ENCODE measurements around the gene CYP21A2.
"Not testable (repeated sequence)": the region's sequence is repeated elsewhere in the genome, so short reads cannot be mapped to it uniquely, and the experiment has no call there.

The CYP21A2 gene

DNA sequence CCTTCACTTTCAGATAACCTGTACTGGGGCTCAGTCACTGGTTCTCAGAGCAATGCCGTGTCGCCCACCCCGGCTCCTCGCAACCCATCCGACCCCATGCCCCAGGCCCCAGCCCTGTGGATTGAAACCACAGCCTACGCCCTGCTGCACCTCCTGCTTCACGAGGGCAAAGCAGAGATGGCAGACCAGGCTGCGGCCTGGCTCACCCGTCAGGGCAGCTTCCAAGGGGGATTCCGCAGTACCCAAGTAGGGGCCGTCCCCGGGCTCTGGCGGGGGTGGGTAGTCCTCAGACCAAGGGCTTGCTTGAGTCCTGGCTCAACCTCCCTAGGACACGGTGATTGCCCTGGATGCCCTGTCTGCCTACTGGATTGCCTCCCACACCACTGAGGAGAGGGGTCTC, 8.7 kb upstream of the CYP21A2 start:
- DNase-seq (ENCODE audit: low read depth in 3 of 3) = not testable (repeated sequence)

DNA sequence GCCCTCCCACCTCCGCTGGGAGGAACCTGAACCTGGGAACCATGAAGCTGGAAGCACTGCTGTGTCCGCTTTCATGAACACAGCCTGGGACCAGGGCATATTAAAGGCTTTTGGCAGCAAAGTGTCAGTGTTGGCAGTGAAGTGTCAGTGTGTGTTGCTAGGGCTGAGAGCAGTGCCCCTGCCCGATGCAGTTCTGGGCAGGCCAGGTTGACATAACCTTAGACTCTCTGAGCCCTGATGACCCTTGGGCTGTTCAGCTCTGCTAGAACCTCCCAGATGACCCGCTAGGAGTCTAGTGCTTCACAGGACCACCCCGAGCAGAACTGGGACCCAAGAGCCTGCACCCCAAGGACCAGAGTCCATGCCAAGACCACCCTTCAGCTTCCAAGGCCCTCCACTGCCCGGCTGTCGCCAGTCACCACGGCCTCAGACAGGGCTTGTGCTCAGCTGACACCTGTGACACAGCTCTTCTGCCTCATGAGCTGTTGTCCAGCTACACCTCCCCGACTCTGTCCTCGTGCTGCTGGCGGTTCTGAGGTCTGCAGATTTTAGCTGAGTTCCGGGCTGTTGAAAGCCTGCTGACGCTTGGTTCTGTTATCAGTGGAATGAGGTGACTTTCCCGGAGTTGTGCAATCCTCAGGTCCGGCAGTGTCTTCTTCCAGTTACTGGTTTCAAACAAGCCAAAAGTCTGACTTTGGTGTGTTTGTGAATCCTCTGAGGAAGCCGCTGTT, 2.8 kb upstream of the CYP21A2 start:
- not testable (repeated sequence) for DNase-seq (ENCODE audit: low read depth in 3 of 3)

DNA sequence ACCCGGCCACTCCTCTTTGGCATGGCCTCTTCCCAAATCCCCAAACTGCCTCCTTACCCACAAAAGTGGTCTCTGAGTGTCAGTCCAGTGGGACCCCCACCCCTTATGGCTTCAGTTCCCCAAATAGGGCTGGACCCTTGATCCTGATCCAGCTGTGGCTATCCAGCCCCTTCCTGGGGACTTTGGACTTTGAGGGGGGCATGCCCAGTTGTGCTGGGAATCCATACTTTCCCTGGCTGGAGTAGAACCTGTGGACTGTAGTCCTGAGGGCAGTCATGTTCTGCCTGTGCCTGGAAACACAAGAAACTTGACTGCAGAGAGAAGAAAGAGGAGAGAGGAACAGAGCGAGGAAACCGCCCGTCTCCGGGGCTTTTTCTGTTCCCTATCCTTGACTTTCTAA, 1.1 kb upstream of the CYP21A2 start:
- not testable (repeated sequence) for DNase-seq (ENCODE audit: low read depth in 3 of 3)

DNA sequence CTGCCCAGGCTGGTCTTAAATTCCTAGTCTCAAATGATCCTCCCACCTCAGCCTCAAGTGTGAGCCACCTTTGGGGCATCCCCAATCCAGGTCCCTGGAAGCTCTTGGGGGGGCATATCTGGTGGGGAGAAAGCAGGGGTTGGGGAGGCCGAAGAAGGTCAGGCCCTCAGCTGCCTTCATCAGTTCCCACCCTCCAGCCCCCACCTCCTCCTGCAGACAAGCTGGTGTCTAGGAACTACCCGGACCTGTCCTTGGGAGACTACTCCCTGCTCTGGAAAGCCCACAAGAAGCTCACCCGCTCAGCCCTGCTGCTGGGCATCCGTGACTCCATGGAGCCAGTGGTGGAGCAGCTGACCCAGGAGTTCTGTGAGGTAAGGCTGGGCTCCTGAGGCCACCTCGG, 663 bp downstream of the CYP21A2 start:
- DNase-seq (ENCODE audit: low read depth in 3 of 3) = not testable (repeated sequence)

DNA sequence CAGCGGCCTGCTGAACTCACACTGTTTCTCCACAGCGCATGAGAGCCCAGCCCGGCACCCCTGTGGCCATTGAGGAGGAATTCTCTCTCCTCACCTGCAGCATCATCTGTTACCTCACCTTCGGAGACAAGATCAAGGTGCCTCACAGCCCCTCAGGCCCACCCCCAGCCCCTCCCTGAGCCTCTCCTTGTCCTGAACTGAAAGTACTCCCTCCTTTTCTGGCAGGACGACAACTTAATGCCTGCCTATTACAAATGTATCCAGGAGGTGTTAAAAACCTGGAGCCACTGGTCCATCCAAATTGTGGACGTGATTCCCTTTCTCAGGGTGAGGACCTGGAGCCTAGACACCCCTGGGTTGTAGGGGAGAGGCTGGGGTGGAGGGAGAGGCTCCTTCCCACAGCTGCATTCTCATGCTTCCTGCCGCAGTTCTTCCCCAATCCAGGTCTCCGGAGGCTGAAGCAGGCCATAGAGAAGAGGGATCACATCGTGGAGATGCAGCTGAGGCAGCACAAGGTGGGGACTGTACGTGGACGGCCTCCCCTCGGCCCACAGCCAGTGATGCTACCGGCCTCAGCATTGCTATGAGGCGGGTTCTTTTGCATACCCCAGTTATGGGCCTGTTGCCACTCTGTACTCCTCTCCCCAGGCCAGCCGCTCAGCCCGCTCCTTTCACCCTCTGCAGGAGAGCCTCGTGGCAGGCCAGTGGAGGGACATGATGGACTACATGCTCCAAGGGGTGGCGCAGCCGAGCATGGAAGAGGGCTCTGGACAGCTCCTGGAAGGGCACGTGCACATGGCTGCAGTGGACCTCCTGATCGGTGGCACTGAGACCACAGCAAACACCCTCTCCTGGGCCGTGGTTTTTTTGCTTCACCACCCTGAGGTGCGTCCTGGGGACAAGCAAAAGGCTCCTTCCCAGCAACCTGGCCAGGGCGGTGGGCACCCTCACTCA, 1.4 kb downstream of the CYP21A2 start:
- not testable (repeated sequence) for DNase-seq (ENCODE audit: low read depth in 3 of 3)

DNA sequence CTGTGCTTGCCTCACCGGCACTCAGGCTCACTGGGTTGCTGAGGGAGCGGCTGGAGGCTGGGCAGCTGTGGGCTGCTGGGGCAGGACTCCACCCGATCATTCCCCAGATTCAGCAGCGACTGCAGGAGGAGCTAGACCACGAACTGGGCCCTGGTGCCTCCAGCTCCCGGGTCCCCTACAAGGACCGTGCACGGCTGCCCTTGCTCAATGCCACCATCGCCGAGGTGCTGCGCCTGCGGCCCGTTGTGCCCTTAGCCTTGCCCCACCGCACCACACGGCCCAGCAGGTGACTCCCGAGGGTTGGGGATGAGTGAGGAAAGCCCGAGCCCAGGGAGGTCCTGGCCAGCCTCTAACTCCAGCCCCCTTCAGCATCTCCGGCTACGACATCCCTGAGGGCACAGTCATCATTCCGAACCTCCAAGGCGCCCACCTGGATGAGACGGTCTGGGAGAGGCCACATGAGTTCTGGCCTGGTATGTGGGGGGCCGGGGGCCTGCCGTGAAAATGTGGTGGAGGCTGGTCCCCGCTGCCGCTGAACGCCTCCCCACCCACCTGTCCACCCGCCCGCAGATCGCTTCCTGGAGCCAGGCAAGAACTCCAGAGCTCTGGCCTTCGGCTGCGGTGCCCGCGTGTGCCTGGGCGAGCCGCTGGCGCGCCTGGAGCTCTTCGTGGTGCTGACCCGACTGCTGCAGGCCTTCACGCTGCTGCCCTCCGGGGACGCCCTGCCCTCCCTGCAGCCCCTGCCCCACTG, 2.3 kb downstream of the CYP21A2 start:
- DNase-seq (ENCODE audit: low read depth in 3 of 3) = not testable (repeated sequence)

DNA sequence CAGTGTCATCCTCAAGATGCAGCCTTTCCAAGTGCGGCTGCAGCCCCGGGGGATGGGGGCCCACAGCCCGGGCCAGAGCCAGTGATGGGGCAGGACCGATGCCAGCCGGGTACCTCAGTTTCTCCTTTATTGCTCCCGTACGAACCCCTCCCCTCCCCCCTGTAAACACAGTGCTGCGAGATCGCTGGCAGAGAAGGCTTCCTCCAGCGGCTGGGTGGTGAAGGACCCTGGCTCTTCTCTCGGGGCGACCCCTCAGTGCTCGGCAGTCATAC, 2.8 kb downstream of the CYP21A2 start:
- DNase-seq (ENCODE audit: low read depth in 3 of 3) = not testable (repeated sequence)

DNA sequence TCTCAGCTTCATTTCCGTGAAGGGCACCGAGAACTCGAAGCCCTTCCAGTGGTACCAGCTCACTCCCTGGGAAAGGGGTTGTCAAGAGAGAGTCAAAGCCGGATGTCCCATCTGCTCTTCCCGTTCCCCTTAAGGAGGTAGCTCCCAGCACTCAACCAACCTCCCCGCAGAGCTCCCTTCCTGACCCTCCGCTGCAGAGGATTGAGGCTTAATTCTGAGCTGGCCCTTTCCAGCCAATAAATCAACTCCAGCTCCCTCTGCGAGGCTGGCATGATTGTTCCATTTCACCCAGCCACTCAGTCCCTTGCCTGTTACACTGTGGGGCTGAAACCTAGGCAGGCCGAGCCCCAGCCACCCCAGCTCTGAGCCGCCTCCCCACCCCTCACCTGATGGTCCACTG, 3.2 kb downstream of the CYP21A2 start:
- DNase-seq (ENCODE audit: low read depth in 3 of 3) = not testable (repeated sequence)

DNA sequence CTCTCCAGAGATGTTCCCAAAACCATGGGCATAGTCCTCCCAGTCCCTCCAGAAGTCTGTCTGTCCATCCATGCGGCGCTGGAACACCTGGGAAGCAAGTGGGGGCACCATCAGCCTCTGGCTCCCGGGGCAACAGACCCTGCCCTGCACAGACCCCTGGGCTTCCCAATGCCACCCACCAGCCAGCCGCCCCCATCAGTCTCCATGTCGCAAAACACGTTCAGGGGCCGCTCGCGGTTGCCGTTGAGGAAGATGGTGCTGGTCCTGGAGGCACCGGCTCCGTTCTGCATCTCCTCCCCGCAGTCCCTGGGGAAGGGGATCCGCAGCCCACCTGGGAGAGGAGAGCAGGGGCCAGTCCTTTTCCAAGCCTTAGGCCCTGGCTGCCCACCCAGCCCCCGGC, 4.1 kb downstream of the CYP21A2 start:
- DNase-seq (ENCODE audit: low read depth in 3 of 3) = not testable (repeated sequence)

DNA sequence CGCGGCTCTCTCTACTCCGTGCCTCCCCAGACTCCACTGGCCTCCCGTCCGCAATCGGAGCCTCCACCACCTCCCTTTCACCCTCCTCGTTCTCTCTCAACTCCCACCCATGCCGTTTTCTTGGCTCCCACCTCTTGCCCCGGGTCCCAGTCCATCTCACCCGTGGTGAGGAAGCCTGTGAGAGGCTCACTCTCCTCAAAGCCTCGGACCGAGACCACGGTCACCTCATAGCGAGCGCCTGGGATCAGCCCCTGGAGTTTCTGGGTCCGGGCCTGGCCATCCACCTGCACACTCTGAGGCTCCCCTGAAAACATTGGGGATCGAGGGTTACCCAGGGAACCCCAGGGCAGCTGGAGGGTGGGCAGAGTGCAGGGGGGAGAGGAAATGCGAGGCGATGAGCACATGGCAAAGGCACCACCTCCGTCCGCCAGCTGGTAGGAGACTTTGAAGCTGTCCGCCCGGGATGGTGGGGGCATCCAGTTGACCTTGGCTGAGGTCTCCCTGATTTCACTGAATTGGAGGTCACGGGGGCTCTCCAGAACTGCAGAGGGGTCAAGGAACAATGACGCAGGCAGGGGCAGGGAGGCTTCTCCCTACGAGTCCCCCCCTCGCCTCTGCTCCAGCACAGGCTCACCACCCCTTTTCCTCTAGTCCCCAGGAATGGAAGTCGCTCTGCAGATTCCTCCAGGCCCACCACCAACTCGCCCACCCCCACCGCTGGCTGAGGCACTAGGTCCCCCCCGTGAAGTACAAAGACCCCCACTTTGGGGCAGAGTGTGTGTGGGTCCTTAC, 5.6 kb downstream of the CYP21A2 start:
- DNase-seq (ENCODE audit: low read depth in 3 of 3) = not testable (repeated sequence)

DNA sequence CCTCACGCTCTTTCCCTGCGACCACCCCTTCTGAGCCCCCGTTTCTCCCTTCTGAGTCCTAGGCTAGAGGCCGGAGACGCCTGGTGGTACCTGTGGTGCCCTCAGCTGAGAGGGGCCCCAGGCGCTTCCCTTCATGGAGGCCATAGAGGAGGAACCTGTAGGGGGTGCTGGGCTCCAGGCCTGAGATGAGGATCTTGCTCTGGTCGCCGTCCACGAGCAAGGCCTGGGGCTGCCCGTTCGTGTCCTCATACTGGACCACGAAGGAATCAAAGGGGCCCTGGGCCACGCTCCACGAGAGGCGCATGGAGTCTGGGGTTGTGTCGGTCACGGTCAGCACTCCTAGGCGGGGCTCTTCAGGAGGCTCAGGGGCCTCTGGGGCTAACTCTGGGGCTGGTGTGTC, 6.7 kb downstream of the CYP21A2 start:
- DNase-seq (ENCODE audit: low read depth in 3 of 3) = not testable (repeated sequence)

DNA sequence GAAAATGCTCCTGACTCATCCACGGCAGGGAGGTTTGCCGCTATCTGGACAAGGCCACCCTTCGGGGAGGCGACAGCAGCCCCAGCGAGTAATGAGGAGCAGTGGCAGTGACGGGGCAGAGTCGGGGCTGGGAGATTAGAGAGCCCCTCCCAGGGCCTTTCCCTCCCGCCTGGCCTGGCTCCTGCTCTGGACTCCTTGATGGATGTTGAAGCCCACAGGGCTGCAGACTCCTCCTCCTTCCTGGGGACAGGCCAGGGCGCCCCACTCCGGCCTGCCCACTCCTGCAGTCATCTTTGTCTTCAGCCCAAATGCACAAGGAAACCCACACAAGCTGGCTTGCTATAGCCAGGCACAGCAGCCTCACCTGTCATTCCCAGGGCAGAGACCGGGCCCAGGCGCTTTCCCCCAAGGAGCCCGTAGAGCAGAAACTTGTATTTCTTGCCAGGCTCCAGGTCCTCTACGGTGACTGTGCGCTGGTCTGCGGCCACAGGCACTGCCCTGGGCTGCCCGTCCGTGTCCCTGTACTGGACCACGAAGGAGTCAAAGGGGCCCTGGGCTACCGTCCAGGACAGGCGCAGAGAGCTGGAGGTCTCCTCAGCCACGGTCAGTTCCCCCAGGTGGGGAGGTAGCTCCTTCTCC, 7.7 kb downstream of the CYP21A2 start:
- no peak for DNase-seq (ENCODE audit: low read depth in 3 of 3)

DNA sequence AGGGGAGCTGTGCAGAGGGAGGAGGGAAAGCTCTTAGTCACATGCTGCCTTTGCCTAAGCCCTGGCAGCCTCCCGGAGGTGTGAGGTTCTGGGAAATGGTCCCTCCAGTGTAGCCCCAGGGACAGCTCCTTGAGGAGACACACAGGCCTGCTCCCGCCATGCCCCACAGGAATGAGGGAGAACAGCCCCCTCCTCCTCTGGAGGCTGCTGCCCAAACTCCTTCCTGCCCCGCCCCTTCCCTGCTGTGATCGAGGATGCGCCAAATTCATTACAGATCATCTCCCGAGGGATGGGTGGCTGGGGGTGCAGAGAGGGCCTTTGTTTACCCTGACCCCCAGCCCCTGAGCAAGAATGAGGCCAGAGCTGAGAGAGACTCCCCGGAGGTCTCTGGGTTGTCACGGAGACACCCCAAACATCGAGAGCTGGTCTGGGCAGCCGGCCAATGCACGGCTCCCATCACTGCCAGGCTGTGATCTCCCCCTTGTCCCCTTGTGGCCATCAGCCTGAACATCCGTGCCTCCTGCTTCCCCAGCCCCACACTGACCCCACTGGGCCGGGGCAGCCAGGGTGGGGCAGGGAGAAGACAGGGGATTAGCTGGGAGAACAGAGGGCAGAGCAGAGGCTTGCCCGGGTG, 8.4 kb downstream of the CYP21A2 start:
- no peak for DNase-seq (ENCODE audit: low read depth in 3 of 3)

DNA sequence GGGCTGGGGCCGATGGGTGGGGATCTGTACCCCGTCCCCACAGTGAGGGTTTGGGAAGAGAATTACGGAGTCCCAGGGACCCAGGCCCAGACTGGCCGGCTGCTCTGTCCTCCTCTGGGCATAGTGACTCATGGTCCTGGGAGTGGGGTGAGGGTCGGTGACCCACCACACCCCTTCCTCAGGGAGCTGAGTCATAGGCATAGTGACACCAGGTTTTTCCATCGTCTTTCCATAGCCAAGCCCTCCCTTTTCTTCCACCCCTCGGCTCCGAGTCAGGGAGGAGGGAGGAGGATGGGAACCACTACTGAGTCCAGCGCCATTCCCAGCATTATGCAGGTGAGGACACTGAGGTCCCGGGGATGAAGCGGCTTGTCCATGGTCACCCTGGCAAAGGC, 8.9 kb downstream of the CYP21A2 start:
- DNase-seq (ENCODE audit: low read depth in 3 of 3) = no peak

DNA sequence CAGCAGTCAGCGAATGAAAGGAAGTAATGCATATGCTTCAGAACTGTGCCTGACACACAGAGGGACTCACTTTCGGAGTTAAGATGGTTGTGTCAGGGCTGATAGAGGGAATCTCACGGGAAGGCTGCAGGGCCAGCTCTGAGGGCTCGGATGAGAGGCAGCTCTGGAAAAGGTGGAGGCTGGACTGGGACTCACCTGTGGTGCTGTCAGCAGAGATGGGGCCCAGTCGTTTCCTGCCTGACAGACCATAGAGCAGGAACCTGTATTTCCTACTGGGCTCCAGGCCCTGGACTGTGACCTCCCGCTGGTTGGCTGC, 9.3 kb downstream of the CYP21A2 start:
- DNase-seq (ENCODE audit: low read depth in 3 of 3) = no peak

DNA sequence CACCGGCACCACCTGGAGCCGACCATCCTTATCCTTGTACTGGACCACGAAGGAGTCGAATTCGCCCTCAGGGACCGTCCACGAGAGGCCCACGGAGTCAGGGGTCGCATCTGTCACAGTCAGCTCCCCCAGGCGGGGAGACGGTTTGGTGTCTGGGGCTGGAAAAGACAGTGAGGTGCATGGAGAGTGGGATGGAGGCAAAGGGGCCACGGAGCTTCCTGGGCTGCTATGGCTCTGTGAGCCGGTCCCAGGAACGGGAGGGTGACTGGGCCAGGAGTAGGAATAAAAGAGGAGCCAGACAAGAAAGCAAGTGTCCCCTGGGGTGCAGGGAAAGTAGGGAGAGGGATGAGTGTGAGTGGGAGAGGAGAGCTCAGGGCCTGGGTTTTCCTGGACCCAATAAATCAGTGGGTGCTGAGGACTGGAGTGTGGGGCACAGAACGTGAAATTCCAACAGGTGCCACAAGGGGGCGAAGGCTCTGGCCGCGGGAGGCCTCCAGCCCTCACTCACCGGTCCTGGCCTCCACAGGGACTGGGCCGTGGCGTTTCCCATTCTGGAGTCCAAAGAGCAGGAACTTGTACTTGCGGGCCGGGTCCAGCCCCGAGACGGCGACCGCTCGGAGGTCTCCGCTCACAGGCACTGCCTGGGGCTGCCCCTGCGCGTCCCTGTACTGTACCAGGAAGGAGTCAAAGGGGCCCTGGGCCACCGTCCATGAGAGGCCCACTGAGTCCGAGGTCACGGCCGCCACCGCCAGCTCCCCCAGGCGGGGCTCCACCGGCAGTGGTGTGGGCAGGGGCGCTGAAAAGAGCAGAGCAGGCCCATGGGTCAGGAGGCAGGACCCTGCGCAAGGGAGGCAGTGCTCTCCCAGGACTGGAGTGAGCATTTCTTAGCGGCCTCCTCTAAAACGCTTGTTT, 9.9 kb downstream of the CYP21A2 start:
- DNase-seq (ENCODE audit: low read depth in 3 of 3) = peak; percentile 29 to 65 (median 46)

DNA sequence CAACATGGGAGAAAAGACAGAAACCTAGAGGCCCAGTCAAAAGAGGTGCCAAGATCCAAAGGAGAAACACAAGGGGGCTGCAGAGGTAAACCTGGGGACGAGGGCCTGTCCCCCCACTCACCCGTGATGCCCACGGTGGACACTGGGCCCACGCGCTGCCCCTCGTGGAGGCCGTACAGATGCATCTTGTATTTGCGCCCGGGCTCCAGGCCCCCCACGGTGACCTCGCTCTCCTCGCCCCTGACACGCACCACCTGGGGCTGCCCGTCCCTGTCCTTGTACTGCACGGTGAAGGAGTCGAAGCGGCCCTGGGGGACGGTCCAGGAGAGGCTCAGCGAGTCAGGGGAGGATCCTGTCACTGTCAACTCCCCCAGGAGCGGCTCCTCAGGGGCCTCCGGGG, 10.9 kb downstream of the CYP21A2 start:
- not testable (repeated sequence) for DNase-seq (ENCODE audit: low read depth in 3 of 3)

DNA sequence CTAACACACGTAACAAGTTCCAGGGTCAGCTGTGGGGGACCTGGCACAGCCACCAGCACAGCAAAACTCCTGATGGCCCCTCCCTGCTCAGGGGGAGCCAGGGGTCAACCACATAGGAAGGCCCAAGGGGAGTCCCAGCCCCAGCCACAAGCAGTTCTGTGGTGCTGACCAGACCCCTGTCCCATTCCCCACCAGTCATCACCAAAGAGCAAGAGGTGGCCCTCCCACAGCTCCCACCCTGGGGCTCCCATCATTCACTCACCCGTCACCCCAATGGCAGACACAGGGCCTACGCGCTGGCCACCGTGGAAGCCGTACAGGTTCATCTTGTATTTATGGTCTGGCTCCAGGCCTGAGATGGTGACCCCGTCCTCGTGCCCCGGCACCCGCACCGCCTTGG, 11.5 kb downstream of the CYP21A2 start:
- not testable (repeated sequence) for DNase-seq (ENCODE audit: low read depth in 3 of 3)

DNA sequence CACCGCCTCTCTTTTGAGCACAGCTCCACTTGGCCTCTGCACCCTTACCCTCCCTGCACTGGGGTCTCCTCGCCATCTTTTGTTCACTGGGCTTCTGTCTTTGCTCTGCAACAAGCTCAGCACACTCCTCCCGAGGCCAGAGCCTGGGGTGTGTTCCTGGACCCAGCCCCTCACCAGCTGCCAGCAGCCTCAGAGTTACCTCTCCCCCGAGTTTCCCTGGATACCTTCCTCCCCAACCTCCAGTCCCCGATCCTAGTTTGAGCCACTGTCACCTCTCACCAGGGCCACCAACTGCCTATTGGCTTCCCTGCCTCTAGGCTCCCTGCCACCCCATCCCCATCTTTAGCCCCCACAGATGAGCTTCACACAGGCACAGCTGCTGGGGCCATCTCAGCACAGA, 12.3 kb downstream of the CYP21A2 start:
- no peak for DNase-seq (ENCODE audit: low read depth in 3 of 3)

DNA sequence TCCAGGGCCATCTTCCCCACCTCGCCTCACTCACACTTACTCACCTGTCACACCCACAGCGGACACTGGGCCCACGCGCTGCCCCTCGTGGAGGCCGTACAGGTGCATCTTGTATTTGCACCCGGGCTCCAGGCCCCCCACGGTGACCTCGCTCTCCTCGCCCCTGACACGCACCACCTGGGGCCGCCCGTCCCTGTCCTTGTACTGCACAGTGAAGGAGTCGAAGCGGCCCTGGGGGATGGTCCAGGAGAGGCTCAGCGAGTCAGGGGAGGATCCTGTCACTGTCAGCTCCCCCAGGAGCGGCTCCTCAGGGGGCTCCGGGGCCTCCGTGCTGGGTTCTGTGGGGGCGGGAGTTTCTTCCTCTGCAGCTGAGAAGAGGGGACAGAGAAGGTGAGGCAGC, 14.4 kb downstream of the CYP21A2 start:
- not testable (repeated sequence) for DNase-seq (ENCODE audit: low read depth in 3 of 3)
